ENCODE measurements around the gene BABAM2. TPM values are rescaled to one million over a fixed set of nuclear protein-coding genes. Genes with fewer than 3 reads are reported as not detected.

Gene BABAM2
- total RNA-seq, 1 donor from 2014 or later: 38.4 TPM

DNA sequence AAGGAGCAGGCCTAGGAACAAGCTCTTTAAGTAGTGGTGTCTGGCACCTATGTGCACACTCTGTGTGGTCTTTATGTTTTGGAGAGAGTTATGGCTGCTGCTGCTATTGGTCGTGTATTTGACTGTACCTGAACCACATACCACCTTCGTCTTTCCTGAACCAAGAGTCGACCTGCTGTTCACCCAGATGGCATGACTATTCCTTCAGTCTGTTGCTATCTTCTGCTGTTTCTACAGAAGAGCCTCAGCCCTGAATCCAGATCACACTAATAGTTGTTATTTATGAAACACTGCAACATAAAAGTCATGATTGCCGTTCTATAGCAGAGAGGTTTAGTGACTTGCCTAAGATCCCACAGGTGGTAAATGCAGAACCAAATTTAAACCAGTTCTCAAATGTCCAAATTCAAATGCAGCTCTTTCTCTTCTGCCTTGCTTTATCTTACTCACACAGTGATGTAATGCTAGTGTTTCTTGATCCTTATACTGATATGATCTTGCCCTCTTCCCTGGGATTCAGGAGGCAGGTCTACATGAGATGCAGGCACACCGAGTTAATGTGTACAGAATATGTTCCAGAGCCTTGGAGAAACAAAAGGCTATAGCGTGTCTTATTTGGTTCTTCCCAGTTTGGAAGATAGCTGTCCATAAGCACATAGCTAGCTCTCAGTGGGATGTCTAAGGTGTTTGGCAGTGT is 380.1 kb downstream of the BABAM2 start:
- no peak for DNase-seq (ENCODE audit: extremely low read depth, low read depth, low spot score)

DNA sequence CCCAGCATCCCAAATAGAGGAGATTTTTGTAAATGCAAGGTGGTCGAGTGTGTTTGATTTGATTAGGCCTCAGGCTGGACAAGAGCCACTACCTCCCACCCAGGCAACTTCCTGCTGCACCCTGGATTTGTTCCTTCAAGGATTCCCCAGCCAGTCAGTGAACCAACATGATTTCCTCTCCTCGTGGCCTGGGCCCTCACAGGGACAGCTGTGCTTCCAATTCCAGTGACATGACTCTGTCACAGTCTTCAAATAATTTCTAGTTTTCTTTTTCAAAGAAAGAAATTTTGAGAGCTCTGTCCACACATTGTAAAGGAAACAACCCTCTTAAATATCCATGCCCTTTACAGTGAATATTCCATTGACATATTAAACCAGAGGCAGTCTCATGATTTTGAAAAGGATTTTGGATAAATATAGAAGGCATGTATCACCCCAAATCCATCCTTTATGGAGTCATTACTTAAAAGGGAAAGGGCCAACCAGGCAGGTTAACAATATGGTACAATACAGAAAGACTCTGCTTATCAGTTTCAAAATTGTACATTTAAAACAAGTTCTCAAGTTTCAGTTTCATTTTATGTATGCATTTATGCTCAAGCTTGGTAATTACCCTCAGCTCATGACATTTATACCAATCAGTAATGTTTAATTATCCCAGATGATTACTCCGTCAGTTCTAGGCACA is 380.8 kb downstream of the BABAM2 start:
- DNase-seq (ENCODE audit: extremely low read depth, low read depth, low spot score): no peak

DNA sequence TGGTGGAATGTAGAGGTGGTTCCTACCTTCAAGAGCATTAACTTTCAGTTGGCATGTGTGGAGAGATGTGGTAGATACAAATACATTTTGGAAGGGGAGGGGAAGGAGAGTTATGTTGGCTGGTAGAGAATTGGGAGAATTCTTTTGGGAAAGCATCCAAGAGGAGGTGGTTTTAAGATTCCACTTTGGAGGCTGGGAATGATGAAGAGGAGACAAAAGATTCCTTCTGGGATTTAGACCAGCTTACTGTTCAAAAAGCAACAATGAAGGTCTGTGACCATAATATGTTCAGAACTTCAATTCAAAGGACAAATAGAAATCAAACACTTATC is 381.4 kb downstream of the BABAM2 start:
- no peak for DNase-seq (ENCODE audit: extremely low read depth, low read depth, low spot score)

DNA sequence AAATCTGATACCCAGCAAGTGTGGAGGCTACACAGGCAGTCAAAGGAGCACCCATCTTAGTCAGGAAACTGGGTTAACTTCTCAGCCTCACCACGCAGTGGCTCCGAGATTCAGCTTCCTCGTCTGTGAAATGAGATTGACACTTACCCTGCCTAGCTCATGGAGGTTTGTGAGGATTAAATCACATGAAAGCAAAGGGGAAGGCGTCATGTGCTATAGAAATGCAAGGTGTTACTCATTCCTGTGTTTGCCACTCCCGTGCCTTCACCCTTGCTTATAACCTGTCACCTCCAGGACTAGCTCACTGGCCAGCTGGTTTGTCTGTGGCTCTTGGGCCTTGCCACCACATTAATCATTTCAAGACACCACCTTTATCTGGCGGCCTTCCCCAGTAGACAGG is 383.2 kb downstream of the BABAM2 start:
- DNase-seq (ENCODE audit: extremely low read depth, low read depth, low spot score): no peak

DNA sequence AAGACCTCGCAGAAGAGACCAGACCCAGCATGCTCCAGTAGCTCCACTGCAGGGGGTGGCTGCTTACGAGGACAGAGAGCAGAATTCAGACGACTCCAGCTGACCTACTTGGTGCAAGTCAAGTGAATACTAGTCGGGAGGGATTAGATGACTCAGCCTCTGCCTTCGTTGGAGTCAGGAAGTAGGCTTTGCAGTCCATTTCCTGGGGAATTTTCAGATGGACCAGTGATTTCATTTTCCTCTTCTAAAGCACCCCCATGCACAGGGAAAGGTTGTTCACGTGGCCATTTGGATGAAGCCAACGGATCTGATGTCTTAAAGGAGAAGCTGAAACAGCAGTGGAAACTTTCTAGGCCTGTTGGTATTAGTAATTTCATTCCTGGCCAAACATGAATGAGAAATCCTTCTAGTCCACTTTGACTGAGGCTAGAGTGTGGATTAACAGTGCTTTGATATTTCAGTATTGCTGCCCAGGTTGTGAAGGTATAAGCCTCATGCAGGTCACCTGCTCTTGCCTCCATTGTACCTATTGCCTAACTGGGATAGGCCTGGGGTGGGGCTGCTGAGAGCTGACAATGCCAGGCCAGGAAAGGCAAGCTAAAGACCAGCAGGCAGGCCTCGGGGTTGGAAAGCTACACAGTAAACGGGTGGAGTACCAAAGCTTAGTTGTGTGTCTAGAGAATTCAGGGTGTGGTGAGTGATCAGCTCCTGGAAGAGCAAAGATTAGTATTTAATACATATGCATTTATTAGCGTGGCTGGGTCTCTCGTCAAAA is 384.6 kb downstream of the BABAM2 start:
- DNase-seq (ENCODE audit: extremely low read depth, low read depth, low spot score): peak; percentile 99

DNA sequence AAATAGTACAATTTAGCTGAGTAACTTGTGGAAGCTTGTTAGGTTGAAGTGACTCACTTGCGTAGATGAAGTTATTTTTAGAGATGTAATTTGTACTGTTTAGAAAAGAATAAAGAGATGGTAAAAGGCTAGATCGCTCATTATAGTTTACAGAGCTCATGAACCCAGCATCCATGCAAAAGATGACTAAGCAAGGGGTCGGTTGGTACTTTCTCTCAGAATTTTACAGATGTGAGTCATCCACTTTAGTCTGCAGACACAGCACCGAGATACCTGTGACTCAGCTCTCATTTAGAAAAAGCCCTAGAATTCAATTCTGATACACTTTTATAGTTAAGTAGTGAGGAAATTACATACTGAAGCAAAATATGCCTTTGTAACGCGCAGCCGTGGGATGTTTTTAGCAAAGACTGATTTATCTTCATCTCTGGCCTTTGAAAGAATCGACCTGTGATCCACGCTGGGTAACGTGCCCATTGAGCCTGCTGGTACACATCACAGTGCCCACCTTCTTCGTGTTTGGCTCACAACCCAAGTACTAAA is 385.6 kb downstream of the BABAM2 start:
- peak; percentile 92 for DNase-seq (ENCODE audit: extremely low read depth, low read depth, low spot score)

DNA sequence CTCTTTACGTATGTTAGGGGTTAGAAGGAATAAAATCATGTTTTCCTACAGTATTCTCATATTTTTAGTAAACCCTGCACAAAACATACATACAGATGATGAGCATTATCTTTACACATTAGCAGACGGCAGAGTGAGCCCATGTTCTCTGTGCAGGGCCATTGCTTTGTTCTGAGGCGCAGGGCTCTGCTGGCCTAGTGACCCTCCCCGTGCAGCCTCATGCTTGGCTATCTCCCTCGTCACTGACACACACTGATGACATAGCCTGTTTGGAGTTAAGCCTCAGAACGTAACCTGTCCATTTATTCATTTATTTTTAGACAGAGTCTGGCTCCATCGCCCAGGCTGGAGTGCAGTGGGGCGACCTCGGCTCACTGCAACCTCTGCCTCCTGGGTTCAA is 386.3 kb downstream of the BABAM2 start:
- no peak for DNase-seq (ENCODE audit: extremely low read depth, low read depth, low spot score)

DNA sequence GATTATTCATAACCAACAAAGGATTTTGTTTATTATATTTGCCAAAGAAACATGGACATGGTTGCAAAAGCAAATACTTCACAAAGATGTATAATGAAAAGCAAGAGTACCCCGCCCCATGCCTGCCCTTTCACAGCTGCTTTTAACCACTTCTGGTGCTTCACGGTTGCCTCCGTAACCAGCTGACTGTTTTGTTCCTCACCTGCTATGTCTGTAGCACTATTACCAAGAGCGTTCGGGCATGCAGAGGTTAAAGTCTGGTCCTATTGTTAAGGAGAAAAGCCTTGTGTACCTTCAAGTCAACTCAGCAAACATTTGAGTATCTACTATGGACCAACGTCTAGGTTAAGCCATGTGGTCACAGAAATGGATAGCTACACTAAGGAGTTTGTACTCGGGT is 386.9 kb downstream of the BABAM2 start:
- DNase-seq (ENCODE audit: extremely low read depth, low read depth, low spot score): no peak

DNA sequence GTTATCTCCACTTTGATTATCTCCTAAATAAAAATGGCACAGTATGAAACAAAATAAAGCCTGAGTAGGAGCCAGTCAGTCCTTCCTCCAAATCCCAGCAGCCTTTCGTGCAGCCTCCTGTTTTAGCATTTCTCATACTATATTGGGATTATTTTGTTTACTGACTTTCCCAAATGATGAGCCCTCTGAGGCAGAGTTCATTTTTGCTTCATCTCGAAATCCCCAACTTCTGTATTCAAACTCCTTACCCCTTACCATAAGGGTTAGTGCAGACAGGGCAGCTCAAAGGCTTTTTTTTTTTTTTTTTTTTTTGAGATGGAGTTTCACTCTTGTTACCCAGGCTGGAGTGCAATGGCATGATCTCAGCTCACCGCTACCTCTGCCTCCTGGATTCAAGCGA is 388.8 kb downstream of the BABAM2 start:
- DNase-seq (ENCODE audit: extremely low read depth, low read depth, low spot score): no peak

DNA sequence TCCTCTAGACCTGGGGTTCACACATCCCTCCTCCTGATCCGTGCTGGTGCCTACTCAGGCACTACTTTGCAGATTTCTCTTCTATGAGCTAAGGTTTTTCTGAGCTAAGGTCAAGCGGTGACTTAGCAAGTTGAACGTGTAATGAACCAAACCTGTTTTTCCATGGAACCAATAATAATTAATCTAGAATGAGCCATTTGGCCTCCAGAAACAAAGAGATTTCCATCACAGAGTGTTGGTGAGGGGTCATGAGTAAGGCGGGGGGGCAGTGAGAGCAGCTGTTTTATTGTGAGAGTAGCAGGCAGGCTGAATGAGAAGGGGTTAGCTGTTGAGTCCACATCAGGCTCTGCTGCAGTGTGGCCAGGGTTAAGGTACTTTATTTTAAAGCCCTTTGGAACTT is 390.1 kb downstream of the BABAM2 start:
- no peak for DNase-seq (ENCODE audit: extremely low read depth, low read depth, low spot score)

DNA sequence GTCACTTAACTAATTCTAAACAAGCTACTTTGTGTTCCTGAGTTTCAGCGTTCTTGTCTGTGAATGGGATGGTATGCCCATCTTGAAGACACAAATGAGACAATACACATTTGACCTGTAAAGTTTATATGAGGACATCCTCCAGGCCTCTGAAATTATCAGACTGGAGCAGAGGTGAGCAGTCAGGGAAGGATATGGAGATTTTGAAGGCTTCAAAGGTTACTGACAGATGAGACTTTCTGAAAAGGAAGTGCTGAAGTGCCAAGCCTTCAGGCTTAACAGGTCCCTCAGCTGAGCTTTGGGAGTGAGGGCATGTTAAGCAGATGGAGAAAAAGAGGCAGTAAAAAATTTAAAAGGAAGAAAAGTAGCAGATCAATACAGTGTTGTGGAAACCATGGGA is 391.2 kb downstream of the BABAM2 start:
- no peak for DNase-seq (ENCODE audit: extremely low read depth, low read depth, low spot score)

DNA sequence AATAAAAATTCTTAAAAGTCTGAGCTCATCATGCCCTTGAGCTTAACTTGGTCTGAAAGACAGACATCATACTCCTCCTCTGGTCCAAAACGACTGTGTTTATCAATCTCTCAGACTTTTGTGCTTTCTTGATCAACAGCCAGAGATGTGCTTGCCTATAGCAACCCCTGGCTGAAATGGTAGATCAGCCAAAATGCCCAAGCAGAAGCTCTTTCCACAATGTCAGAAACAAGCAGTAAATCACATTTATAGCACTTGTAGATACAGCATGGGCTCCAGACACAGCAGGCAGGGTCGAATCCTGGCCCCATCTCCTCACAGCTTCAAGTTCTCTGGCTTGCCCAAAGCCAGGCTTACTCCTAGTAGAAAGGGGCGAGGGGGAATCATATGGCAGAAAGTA is 391.7 kb downstream of the BABAM2 start:
- no peak for DNase-seq (ENCODE audit: extremely low read depth, low read depth, low spot score)

DNA sequence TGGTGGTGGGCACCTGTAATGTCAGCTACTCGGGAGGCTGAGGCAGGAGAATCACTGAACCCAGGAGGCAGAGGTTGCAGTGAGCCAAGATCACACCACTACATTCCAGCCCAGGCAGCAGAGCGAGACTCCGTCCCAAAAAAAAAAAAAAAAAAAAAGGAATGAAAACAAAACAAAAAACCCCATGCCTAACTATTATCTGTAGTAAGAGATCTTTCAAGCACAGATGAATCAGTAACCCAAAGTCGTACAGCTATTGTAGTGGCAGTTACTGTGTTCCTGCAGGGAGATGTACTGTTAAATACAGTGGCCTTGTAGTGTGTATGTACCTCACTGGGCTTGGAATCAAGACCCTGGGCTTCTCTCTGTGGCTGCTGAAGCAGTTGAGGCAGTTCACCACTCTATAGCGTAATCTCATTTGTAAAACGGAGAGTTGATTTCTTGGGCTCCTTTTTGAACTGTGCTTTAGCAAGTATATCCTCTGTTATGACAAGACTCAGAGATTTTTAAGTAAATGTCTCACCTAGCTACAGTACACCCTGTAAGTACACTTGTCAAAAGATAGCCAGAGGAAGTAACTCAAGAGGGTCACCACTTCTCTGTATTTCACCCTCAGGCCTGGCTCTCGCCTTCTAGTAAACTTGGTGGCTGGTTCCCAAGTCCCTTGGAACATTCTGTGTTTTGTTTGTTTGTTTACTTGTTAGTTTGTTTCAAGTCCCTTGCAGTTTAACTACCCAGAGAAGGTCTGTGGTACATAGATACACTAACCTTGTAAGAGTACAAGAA is 392.5 kb downstream of the BABAM2 start:
- no peak for DNase-seq (ENCODE audit: extremely low read depth, low read depth, low spot score)

DNA sequence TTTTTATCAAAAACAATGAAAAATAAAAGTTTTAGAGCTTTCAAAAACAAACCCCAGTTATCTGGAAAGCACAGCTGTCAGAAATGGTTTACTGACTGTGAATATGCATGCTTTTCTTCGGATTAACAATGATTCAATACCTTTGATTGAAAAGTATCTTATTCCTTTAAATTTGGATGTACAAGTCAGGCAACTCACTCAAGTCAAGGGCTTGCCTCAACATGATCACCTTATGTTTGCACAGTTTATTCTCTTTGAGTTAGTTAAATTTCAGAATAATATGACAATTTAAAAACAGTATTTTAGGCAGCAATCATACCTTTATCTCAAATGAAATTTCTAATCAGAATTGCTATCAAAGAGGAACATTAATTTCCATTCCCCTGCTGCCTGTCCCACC is 393.3 kb downstream of the BABAM2 start:
- no peak for DNase-seq (ENCODE audit: extremely low read depth, low read depth, low spot score)

DNA sequence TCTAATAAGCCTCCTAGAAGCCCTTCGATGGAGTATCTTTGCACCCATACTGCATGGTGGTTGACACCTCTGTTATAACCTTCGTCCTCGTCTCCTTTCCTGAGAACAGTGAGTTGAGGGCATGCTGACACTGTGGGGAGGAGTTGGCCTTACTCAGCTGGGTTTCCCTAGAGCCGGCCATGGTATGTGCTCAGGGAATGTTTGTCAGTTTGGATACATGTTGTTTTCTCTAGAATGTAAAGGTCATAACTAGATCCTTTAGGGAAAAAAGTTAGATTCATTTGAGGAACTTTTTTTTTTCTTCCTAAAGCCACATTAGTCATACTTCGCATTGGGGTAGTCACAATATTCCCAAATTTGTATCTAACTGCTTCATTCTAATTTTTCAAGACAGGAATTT is 396.1 kb downstream of the BABAM2 start:
- DNase-seq (ENCODE audit: extremely low read depth, low read depth, low spot score): no peak

DNA sequence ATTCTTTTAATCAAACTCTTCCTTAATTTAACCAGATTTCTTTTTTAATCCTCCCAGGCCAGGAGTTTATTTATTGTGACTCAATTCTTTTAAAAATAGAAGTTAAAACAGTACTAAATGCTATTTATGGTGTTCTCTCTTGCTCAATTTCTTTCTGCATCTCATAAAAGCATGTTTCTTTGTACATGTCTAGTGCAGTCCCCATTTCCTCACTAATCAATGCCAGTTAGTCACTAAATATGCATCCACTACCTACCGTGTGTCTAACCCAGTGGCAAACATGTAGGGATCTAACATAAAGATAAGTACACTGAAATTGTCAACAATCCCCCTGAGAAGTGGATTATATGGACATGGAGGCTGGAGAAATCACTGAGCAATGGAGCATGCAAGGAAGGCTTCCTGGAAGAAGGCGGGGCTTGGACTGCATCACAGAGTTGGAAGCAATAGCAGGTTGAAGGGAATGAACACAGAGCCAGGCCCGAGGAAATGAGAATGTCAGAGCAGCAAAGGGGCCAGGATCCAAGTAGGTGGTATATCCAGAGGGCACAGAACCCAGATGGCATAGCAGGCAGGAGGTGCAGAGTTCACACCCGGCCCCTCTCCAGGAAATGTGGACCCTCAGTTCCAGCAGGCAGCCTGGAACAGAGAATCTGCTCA is 396.9 kb downstream of the BABAM2 start:
- no peak for DNase-seq (ENCODE audit: extremely low read depth, low read depth, low spot score)

DNA sequence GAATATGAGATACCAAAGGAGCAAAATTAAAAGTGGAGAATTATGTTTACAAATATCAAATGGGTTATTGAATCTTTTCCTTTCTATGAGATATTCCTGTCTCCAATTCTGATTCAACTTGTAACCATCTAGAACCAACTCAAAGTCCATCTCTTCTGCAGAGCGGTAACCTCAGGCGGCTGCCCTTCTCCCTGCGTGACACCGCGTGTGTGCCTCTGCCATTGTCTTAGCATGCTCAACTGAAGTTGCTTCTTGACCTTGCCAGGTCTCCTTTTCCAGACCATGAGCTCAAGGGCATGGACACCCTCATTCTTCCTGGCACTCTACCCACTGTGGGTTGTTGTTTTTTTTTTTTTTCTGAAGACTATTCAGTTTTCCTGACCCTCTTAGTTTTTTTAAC is 398.1 kb downstream of the BABAM2 start:
- DNase-seq (ENCODE audit: extremely low read depth, low read depth, low spot score): no peak

DNA sequence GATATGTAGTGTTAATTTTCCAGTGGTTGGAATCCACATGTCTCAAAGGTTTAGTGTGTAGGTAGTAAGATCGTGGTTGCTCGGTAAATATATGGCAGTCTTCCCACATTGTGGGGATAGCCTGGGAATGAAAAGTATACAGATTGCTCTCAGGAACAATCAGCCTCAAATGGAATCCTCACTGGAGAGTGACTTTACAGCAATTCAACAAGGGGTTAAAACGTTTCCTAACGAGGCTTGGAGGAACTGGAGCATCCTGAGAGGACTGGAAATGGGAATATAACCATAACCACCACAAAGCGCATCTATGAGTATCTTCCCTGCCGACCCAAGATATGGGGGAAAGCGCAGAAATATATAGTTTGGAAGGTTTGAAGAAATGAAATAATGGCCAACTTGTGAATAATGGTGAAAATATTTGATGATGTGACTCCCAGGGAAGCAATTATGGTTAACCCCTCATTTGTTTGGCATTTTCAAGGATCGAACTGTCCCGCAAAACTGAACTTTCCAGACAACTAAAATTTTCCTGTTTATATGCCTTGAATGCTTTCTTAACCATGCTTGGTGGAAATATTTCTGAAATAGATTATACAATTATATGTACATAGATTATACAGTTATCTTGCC is 401.4 kb downstream of the BABAM2 start:
- DNase-seq (ENCODE audit: extremely low read depth, low read depth, low spot score): no peak

DNA sequence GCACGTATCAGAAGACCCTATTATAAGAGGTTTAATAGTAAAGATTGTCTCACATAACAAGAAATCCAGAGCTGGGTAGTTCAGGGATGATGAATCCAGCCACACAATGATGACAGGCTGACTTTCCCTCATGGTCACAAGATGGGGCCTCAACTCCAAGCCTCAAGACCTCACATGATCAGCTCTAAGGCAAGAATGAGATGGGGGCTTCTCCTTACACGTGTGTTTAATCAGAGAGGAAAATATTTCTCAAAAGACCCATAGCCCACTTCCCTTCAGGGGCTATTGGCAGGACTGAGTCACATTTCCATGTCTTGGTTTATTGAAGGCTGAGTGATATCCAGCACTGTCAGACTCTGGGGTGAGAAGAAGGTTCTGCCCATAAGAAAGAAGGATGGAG is 402.0 kb downstream of the BABAM2 start:
- no peak for DNase-seq (ENCODE audit: extremely low read depth, low read depth, low spot score)

DNA sequence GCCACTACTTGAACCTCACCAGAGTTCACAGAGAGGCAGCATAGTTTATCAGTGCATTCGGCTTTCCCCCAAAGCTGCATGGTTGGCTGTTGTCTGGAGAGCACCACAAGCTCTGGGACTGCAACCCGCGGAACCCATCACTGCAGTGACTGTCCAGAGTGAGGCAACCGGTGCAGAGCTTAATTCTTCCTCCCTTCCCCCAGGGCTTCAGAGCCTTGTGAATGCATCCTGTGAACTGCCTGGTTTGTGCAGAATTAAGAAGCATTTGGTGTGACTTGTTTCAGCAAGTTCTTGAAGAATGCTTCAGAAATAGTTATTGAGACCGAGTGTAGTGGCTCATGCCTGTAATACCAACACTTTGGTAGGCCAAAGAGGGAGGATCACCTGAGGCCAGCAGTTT is 402.9 kb downstream of the BABAM2 start:
- no peak for DNase-seq (ENCODE audit: extremely low read depth, low read depth, low spot score)

Measured in glomerular endothelial cell (primary cell).